HFFc6 (cell line): Measurements from ENCODE around the gene PPIL6. TPM values are rescaled to one million over a fixed set of nuclear protein-coding genes. Genes with fewer than 3 reads are reported as not detected.
A peak's percentile ranks its signal among the peaks of the same experiment; 100 is the strongest.
"Not testable (repeated sequence)": the region's sequence is repeated elsewhere in the genome, so short reads cannot be mapped to it uniquely, and the experiment has no call there.

Experiments used
- DNase-seq: peaks from one replicate; pipeline ENCODE4 v3.0.0-alpha.2; 2018
- H3K27ac Mint-ChIP-seq: 2 replicates; pipeline ENCODE4 v1.8.0; 2020; ENCODE audit warnings: mild to moderate bottlenecking, mixed read lengths
- H3K27me3 Mint-ChIP-seq: 2 replicates; pipeline ENCODE4 v1.8.0; 2021; ENCODE audit warnings: mild to moderate bottlenecking, moderate library complexity, mixed read lengths; ENCODE audit not compliant: insufficient read depth
- H3K36me3 Mint-ChIP-seq: 2 replicates; pipeline ENCODE4 v1.8.0; 2021; ENCODE audit warnings: low read depth, mixed read lengths
- H3K4me1 Mint-ChIP-seq: 2 replicates; pipeline ENCODE4 v1.8.0; 2020; ENCODE audit warnings: low read depth, mixed read lengths
- H3K4me3 Mint-ChIP-seq: 2 replicates; pipeline ENCODE4 v1.8.0; 2020; ENCODE audit warnings: mild to moderate bottlenecking, moderate library complexity, mixed read lengths
- H3K9me3 Mint-ChIP-seq: 2 replicates; pipeline ENCODE4 v1.8.0; 2020; ENCODE audit warnings: mild to moderate bottlenecking, mixed read lengths
- CTCF ChIP-seq: fragments of 200-600 bp; sonication (generic); IDR thresholded peaks from 2 replicates; pipeline ENCODE4 v1.5.0; 2021; ENCODE audit warnings: antibody characterized with exemption, mild to moderate bottlenecking
- total RNA-seq, 6 experiments: library from RNA; stranded (reverse); fragmentation: NEBNext Ultra II Directional; extraction: Animal tissue kit (Norgen Biotek cat#: 25700); gene quantifications; 2 replicates in 1 of 6; 3 replicates in 5 of 6; pipeline ENCODE4 v1.2.3, GENCODE V29; 2021

Gene PPIL6
- total RNA-seq, 6 experiments from 2014 or later = 0.21 to 0.53 (median 0.43) TPM; not detected in 1

GRCh38 chr6:109372130-109372529, 68.3 kb downstream of the PPIL6 start:
- Mint-ChIP-seq H3K27me3 (peaks cover 2% of the 10 kb centered on the region; the same call in 1 of the 2 replicates), H3K4me1 (peaks cover 32% of the 10 kb centered on the region), H3K9me3 (no peaks in the 10 kb centered on the region), H3K4me3 (no peak overlapping the region), H3K27ac (no peak overlapping the region), H3K36me3 (peaks cover 50% of the 10 kb centered on the region)
- no peak for TF ChIP-seq CTCF
- DNase-seq = no peak

- Mint-ChIP-seq H3K27me3 (peaks cover 2% of the 10 kb centered on the region; the same call in 1 of the 2 replicates), H3K4me1 (peaks cover 32% of the 10 kb centered on the region), H3K36me3 (peaks cover 45% of the 10 kb centered on the region), H3K4me3 (no peak overlapping the region), H3K9me3 (no peaks in the 10 kb centered on the region), H3K27ac (no peak overlapping the region)
- no peak for DNase-seq
- TF ChIP-seq CTCF = no peak
Observed at GRCh38 chr6:109370792-109371191, 69.6 kb downstream of the PPIL6 start.

- no peaks in the 10 kb centered on the region for H3K9me3 Mint-ChIP-seq
- DNase-seq = no peak
- H3K4me1 Mint-ChIP-seq = peaks cover 32% of the 10 kb centered on the region
- H3K27ac Mint-ChIP-seq = no peak overlapping the region
- no peak for TF ChIP-seq CTCF
- H3K36me3 Mint-ChIP-seq = peaks cover 42% of the 10 kb centered on the region
- H3K4me3 Mint-ChIP-seq = no peak overlapping the region
- H3K27me3 Mint-ChIP-seq = peaks cover 2% of the 10 kb centered on the region; the same call in 1 of the 2 replicates
Observed at GRCh38 chr6:109370336-109370735, 70.1 kb downstream of the PPIL6 start.

- Mint-ChIP-seq H3K27me3 (peaks cover 2% of the 10 kb centered on the region; the same call in 1 of the 2 replicates), H3K27ac (0 out of 2 replicates have a peak overlapping the region, but pooled peaks have one; percentile 6), H3K4me1 (peaks cover 32% of the 10 kb centered on the region), H3K9me3 (no peaks in the 10 kb centered on the region), H3K36me3 (peaks cover 41% of the 10 kb centered on the region), H3K4me3 (no peak overlapping the region)
- no peak for DNase-seq
- no peak for TF ChIP-seq CTCF
Observed at GRCh38 chr6:109369728-109370127, 70.7 kb downstream of the PPIL6 start.

- H3K4me3 Mint-ChIP-seq, H3K9me3 Mint-ChIP-seq, DNase-seq, H3K27me3 Mint-ChIP-seq, H3K27ac Mint-ChIP-seq, H3K4me1 Mint-ChIP-seq: not testable (repeated sequence)
- peaks cover 58% of the 10 kb centered on the region for H3K36me3 Mint-ChIP-seq
Observed at GRCh38 chr6:109364382-109365078, 75.9 kb downstream of the PPIL6 start.

GRCh38 chr6:109363753-109364152, 76.7 kb downstream of the PPIL6 start:
- no peak overlapping the region for H3K27ac Mint-ChIP-seq
- H3K9me3 Mint-ChIP-seq = no peaks in the 10 kb centered on the region
- H3K4me3 Mint-ChIP-seq = no peak overlapping the region
- H3K4me1 Mint-ChIP-seq = no peaks in the 10 kb centered on the region
- no peak for DNase-seq
- TF ChIP-seq CTCF = no peak
- H3K27me3 Mint-ChIP-seq = no peaks in the 10 kb centered on the region
- H3K36me3 Mint-ChIP-seq = peaks cover 63% of the 10 kb centered on the region
